ENCODE data around the gene DPY19L3.
"Not testable (repeated sequence)": the region's sequence is repeated elsewhere in the genome, so short reads cannot be mapped to it uniquely, and the experiment has no call there.

The DPY19L3 gene

GRCh38 chr19:32489971-32490370 is 84.4 kb downstream of the DPY19L3 start:
- in situ Hi-C loops (cut with MboI; ENCODE audit: low sequenced_read_pairs): no loop called here

- in situ Hi-C loops (cut with MboI; ENCODE audit: low sequenced_read_pairs): no loop called here
Observed at GRCh38 chr19:32497391-32497790, 91.8 kb downstream of the DPY19L3 start.

GRCh38 chr19:32498648-32499200 is 93.2 kb downstream of the DPY19L3 start:
- in situ Hi-C loops (cut with MboI; ENCODE audit: low sequenced_read_pairs): no loop called here

- in situ Hi-C loops (cut with MboI; ENCODE audit: low sequenced_read_pairs): not testable (repeated sequence)
Observed at GRCh38 chr19:32512498-32512897, 106.9 kb downstream of the DPY19L3 start.

GRCh38 chr19:32519023-32519422 is 113.5 kb downstream of the DPY19L3 start:
- in situ Hi-C loops (cut with MboI; ENCODE audit: low sequenced_read_pairs): no loop called here

GRCh38 chr19:32522967-32523366 is 117.4 kb downstream of the DPY19L3 start:
- in situ Hi-C loops (cut with MboI; ENCODE audit: low sequenced_read_pairs): no loop called here

- in situ Hi-C loops (cut with MboI; ENCODE audit: low sequenced_read_pairs): no loop called here
Observed at GRCh38 chr19:32526895-32527294, 121.3 kb downstream of the DPY19L3 start.

GRCh38 chr19:32530773-32531172 is 125.2 kb downstream of the DPY19L3 start:
- in situ Hi-C loops (cut with MboI; ENCODE audit: low sequenced_read_pairs): no loop called here

- in situ Hi-C loops (cut with MboI; ENCODE audit: low sequenced_read_pairs): no loop called here
Observed at GRCh38 chr19:32532233-32532632, 126.7 kb downstream of the DPY19L3 start.
